Aorta (tissue), 5 donors: ENCODE results near the gene GRIA1. TPM values are rescaled to one million over a fixed set of nuclear protein-coding genes. Genes with fewer than 3 reads are reported as not detected.
"Not testable (repeated sequence)": the region's sequence is repeated elsewhere in the genome, so short reads cannot be mapped to it uniquely, and the experiment has no call there.

Experiments
- ATAC-seq: fragments of 200-7000 bp; cut with Tn5 transposase; one replicate; pipeline ENCODE4 v1.9.1; 2022; ENCODE audit warnings: moderate library complexity; ENCODE audit not compliant: low FRiP score
- DNase-seq, 2 donors: peaks; one replicate each; pipeline ENCODE4 v3.0.0-alpha.2; 2020
- H3K27ac ChIP-seq, 2 donors: one replicate each; pipeline ENCODE4 v1.5.1; 2013; ENCODE audit warnings: low read length in 2 of 2, mild to moderate bottlenecking in 2 of 2, moderate library complexity in 2 of 2, control low read depth in 1 of 2, inconsistent platforms in 1 of 2, low read depth in 1 of 2
- H3K27me3 ChIP-seq, 2 donors: one replicate each; pipeline ENCODE4 v1.6.1; 2013; ENCODE audit warnings: control low read depth in 1 of 2, low read length in 1 of 2, mild to moderate bottlenecking in 1 of 2, moderate library complexity in 1 of 2; ENCODE audit not compliant: insufficient read depth in 2 of 2, control insufficient read depth in 1 of 2
- H3K36me3 ChIP-seq, 2 donors: one replicate each; pipeline ENCODE4 v1.6.1; 2013; ENCODE audit warnings: control low read depth in 1 of 2, low read length in 1 of 2, mild to moderate bottlenecking in 1 of 2; ENCODE audit not compliant: insufficient read depth in 2 of 2, control insufficient read depth in 1 of 2
- H3K4me1 ChIP-seq, 2 donors: one replicate each; pipeline ENCODE4 v1.6.1; 2013; ENCODE audit warnings: low read length in 2 of 2, control low read depth in 1 of 2, mild to moderate bottlenecking in 1 of 2, moderate library complexity in 1 of 2; ENCODE audit not compliant: insufficient read depth in 2 of 2, control insufficient read depth in 1 of 2
- H3K4me3 ChIP-seq, 2 donors: one replicate each; pipeline ENCODE4 v1.5.1; 2013; ENCODE audit warnings: low read length in 2 of 2, control low read depth in 1 of 2, mild to moderate bottlenecking in 1 of 2
- H3K9me3 ChIP-seq: one replicate; pipeline ENCODE4 v1.6.1; 2013; ENCODE audit warnings: mild to moderate bottlenecking, low read length; ENCODE audit not compliant: control insufficient read depth
- WGBS, 2 donors: extraction: QIAGEN DNeasy Blood & Tissue Kit; methylation state at CpG; one replicate each; pipeline ENCODE4 v1.1.7; 2013; 5-methylcytosine and 5-hydroxymethylcytosine counted together
- intact Hi-C, 2 donors: fragments of 100-400 bp; cut with DNase I; formaldehyde crosslinking; loops; one replicate each; pipeline versions ENCODE4 v1.14.2 to v1.15.0; 2022
- polyA plus RNA-seq, 2 donors: library from polyadenylated mRNA; stranded (reverse); fragments of 200-250 nt; gene quantifications; one replicate each; pipeline ENCODE4 v1.2.3, GENCODE V29; 2013
- total RNA-seq, 2 donors: library from RNA; stranded (reverse); fragmentation: NEBNext Ultra II Directional; extraction: Animal tissue kit (Norgen Biotek cat#: 25700); gene quantifications; one replicate each; pipeline ENCODE4 v1.2.1, GENCODE V29; 2021
- donor health status: healthy with polysubstance abuse.
- donor health status: Bipolar disorder and iron deficiency.
- donor health status: DM: no; HTN: no; CAD: no.
- donor health status: DM: no; HTN: no; CAD: no.
- donor health status: DM: yes; HTN: yes; CAD: no.

The GRIA1 gene
- total and polyA plus RNA-seq, 4 donors, result 6.3 to 20.2 (median 7.0) TPM

DNA sequence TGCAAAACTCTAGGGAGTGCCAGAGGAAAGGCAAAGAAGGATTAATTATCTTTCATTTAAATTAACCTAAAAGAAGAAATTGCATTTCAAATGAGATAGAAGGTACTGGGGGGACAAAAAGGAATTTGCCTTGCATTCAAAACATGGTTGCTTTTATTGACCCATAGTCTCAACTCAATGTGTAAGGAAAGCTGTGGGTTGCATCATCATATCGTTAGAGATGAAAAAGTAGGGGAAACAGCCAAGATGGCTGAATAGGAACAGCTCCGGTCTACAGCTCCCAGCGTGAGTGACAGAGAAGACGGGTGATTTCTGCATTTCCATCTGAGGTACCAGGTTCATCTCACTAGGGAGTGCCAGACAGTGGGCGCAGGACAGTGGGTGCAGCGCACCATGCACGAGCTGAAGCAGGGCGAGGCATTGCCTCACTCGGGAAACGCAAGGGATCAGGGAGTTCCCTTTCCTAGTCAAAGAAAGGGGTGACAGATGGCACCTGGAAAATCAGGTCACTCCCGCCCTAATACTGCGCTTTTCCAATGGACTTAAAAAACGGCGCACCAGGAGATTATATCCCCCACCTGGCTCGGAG is 232.6 kb downstream of the GRIA1 start:
- intact Hi-C loops, H3K9me3 ChIP-seq, H3K27me3 ChIP-seq, H3K4me1 ChIP-seq, H3K27ac ChIP-seq, H3K4me3 ChIP-seq, ATAC-seq, DNase-seq, H3K36me3 ChIP-seq: not testable (repeated sequence)
- 85 to 89% methylated on average over 14 to 15 of the region's 15 CpGs for WGBS, 2 donors

DNA sequence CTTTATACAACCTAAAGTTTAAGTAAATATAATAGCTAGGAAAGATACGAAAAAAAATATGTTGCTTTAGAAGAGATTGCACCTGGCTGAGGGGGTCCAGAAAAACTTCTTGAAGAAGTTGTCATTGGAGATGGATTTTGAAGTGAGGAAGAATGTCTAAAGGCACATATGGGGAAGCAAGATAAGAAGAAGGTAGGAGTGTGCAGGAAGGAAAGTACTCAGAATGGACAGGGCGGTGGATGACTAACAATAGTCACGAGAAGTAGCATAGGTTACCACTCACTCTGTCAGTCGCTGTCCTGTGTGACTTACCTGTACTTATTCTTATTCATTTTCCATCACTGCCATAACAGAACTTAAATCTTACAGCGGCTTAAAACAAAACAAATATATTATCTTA is 251.6 kb downstream of the GRIA1 start:
- no peak for DNase-seq
- 80 to 91% methylated on average over 5 of the region's 5 CpGs for WGBS, 2 donors
- H3K4me3 ChIP-seq, result no peak overlapping the region
- H3K9me3 ChIP-seq, result peaks cover 2% of the 10 kb centered on the region
- no peaks in the 10 kb centered on the region for H3K36me3 ChIP-seq
- no peak for ATAC-seq
- no peak overlapping the region for H3K27ac ChIP-seq
- H3K27me3 ChIP-seq, result no peaks in the 10 kb centered on the region
- H3K4me1 ChIP-seq, result no peaks in the 10 kb centered on the region
- intact Hi-C loops, result no loop called here

DNA sequence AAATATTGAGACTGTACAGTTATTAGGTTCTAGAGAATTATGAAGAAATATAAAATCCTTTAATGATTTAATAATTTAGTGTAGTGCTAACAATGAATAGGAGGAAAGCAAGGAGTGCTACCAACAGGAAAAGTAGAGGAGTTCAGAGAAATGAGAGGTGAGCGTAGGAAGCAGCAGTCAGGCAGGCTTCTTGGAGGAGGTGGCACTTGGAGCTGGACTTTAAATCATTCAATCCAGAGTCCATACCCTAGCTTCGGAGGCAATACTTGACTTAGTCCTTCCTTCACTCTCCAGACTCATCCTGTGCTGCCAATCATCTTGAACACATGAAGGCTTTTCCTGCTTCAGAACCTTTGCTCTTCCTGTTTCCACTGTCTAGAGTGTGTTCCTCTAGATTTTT is 254.3 kb downstream of the GRIA1 start:
- ATAC-seq, result no peak
- no peaks in the 10 kb centered on the region for H3K27me3 ChIP-seq
- H3K27ac ChIP-seq, result no peak overlapping the region
- WGBS, 2 donors, result 92 to 95% methylated on average over 2 of the region's 2 CpGs
- intact Hi-C loops, result no loop called here
- H3K4me3 ChIP-seq, result no peak overlapping the region
- DNase-seq, result no peak
- H3K36me3 ChIP-seq, result no peaks in the 10 kb centered on the region
- H3K4me1 ChIP-seq, result no peaks in the 10 kb centered on the region
- H3K9me3 ChIP-seq, result peaks cover 2% of the 10 kb centered on the region

GRCh38 chr5:153745778-153746395 is 255.4 kb downstream of the GRIA1 start:
- intact Hi-C loops, result no loop called here
- H3K9me3 ChIP-seq, result no peaks in the 10 kb centered on the region
- no peak overlapping the region for H3K27ac ChIP-seq
- H3K27me3 ChIP-seq, result no peaks in the 10 kb centered on the region
- ATAC-seq (no peak), DNase-seq (no peak)
- 66 to 77% methylated on average over 5 of the region's 5 CpGs for WGBS, 2 donors
- H3K36me3 ChIP-seq, result no peaks in the 10 kb centered on the region
- H3K4me3 ChIP-seq, result no peak overlapping the region
- H3K4me1 ChIP-seq, result no peaks in the 10 kb centered on the region

DNA sequence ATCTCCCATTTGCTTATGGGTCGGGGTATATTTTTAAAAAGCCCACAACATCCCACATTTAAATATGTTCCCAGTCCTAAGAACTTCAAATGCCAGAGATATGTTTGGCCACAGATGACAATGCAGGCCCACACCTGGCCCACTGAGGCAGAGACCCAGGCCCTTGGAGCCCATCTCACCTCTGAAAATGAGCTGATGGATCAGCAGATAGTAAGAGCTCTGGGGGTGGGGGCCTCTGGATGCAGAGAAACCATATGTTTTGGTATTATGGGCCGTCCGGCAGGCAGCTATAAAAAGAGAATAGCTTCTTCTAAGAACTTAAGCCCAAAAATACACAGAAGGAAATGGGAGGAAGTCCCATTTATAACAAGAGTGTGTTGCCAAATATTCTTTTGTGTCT is 256.0 kb downstream of the GRIA1 start:
- H3K4me3 ChIP-seq, result no peak overlapping the region
- no peaks in the 10 kb centered on the region for H3K27me3 ChIP-seq
- no peak overlapping the region for H3K27ac ChIP-seq
- no peaks in the 10 kb centered on the region for H3K4me1 ChIP-seq
- no peak for ATAC-seq
- H3K9me3 ChIP-seq, result no peaks in the 10 kb centered on the region
- H3K36me3 ChIP-seq, result no peaks in the 10 kb centered on the region
- intact Hi-C loops, result no loop called here
- 66 to 67% methylated on average over 3 of the region's 3 CpGs for WGBS, 2 donors
- DNase-seq, result no peak

- Histone ChIP-seq H3K4me3 (no peak overlapping the region), H3K27me3 (no peaks in the 10 kb centered on the region), H3K36me3 (no peaks in the 10 kb centered on the region), H3K4me1 (no peaks in the 10 kb centered on the region), H3K27ac (no peak overlapping the region), H3K9me3 (no peaks in the 10 kb centered on the region)
- DNase-seq (no peak), ATAC-seq (no peak)
- intact Hi-C loops, result no loop called here
- 92 to 94% methylated on average over 2 of the region's 2 CpGs for WGBS, 2 donors
Measured at GRCh38 chr5:153748823-153749222, 258.4 kb downstream of the GRIA1 start.

DNA sequence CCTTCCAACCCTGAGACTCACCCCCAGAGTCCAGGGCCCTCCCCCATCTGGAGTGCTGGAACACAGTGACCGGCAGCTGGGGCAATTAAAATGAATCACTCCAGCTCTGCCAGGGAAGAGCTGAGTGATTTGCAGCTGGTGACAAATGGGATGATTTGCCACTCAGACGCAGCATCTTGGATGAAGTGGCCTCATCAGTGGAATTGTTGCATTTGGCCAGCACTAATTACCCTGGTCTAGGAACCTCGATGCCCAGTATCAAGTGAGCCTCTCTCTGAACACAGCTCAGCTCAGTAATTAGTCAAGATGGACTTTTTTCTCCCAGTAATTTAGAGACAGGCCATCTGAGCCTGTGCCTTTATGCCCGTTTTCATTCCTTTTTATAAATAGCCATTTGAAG is 259.5 kb downstream of the GRIA1 start:
- Histone ChIP-seq H3K27me3 (no peaks in the 10 kb centered on the region), H3K36me3 (no peaks in the 10 kb centered on the region), H3K27ac (no peak overlapping the region), H3K9me3 (no peaks in the 10 kb centered on the region), H3K4me3 (no peak overlapping the region), H3K4me1 (no peaks in the 10 kb centered on the region)
- ATAC-seq (no peak), DNase-seq (no peak)
- intact Hi-C loops, result no loop called here
- WGBS, 2 donors, result 54 to 63% methylated on average over 4 of the region's 4 CpGs

DNA sequence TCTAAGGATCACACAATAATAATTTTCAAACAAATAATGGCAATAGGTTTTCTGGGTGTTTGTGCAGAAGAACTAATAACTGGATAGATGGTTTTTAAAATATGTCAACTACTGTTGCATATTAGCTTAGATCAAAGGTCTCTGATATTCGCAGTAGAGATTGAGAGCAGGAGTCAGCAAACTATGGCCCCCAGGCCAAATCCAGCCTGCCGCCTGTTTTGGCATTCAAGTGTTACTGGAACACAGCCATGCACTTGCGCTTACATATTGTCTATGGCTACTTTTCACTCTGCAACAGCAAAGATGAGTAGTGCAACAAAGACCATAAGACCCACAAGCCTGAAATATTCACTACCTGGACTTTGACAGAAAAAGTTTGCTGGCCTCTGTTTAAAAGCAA is 260.8 kb downstream of the GRIA1 start:
- 73 to 85% methylated on average over 3 of the region's 3 CpGs for WGBS, 2 donors
- H3K27me3 ChIP-seq, result no peaks in the 10 kb centered on the region
- no peak for DNase-seq
- no peaks in the 10 kb centered on the region for H3K36me3 ChIP-seq
- intact Hi-C loops, result no loop called here
- H3K4me3 ChIP-seq, result no peak overlapping the region
- no peaks in the 10 kb centered on the region for H3K4me1 ChIP-seq
- H3K27ac ChIP-seq, result no peak overlapping the region
- no peaks in the 10 kb centered on the region for H3K9me3 ChIP-seq
- ATAC-seq, result no peak

GRCh38 chr5:153752890-153753289 is 262.4 kb downstream of the GRIA1 start:
- no peak for DNase-seq
- Histone ChIP-seq H3K27ac (no peak overlapping the region), H3K4me3 (no peak overlapping the region), H3K9me3 (no peaks in the 10 kb centered on the region), H3K27me3 (no peaks in the 10 kb centered on the region), H3K36me3 (no peaks in the 10 kb centered on the region), H3K4me1 (no peaks in the 10 kb centered on the region)
- intact Hi-C loops, result no loop called here
- no peak for ATAC-seq
